ENCODE results near the gene ITPR2. TPM values are rescaled to one million over a fixed set of nuclear protein-coding genes. Genes with fewer than 3 reads are reported as not detected.

Gene ITPR2
- total and polyA plus RNA-seq, 4 donors: 11.7 to 93.3 (median 35.4) TPM

DNA sequence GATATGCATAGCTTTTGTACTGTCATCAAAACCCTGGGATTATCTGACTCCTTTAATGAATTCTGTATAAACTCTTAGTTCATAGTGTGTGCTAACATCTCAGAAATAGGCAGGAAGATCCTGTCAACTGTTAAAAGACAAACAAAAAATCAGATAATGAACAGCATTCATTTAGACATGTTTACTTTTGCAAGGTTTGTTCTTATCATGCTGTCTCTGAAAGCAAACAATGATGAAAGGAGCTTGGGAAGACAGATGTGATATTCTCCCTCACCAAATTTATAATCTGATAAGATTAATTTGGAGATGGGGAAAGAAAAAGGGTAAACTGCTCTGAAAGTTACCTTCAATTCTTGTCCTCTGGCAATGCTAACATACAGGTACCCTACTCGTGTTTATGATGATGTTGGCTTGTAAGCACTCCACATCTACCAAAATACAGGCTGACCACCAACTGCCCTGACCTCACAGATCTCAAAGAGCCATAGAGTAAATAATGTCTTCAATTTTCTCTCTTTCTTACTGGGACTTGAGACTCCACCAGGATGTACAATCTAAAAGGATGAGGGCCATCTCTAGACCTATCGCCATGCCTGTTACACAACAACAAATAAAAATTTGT is 403.8 kb downstream of the ITPR2 start:
- H3K9me3 ChIP-seq (ENCODE audit: control insufficient read depth in 4 of 4, low read length in 3 of 4): no peaks in the 10 kb centered on the region
- H3K9ac ChIP-seq (ENCODE audit: low read depth in 1 of 2, low read length in 2 of 2): no peak overlapping the region
- H3K4me1 ChIP-seq (ENCODE audit: control insufficient read depth in 4 of 4, insufficient read depth in 4 of 4, low read length in 3 of 4): peaks cover 2 to 9% (median 7%) of the 10 kb centered on the region in 4 donors
- no peak overlapping the region for H3K27ac ChIP-seq (ENCODE audit: low read depth in 1 of 2, low read length in 2 of 2)
- H3K4me3 ChIP-seq (ENCODE audit: low read depth in 1 of 3, low read length in 3 of 3): no peak overlapping the region
- TF ChIP-seq HNF4G (IDR thresholded peaks at IDR 0.05) (no peak), SP1 (IDR thresholded peaks at IDR 0.05) (no peak), REST (IDR thresholded peaks at IDR 0.05) (no peak), YY1 (IDR thresholded peaks at IDR 0.05) (no peak), RAD21 (IDR thresholded peaks at IDR 0.05) (no peak), EGR1 (IDR thresholded peaks at IDR 0.05; ENCODE audit: low read depth in 2 of 2) (no peak), FOXA2 (IDR thresholded peaks at IDR 0.05) (peak; percentile 82), NR2F2 (IDR thresholded peaks at IDR 0.05) (no peak), ATF3 (IDR thresholded peaks at IDR 0.05) (no peak), HNF4A (conservative IDR thresholded peaks at IDR 0.05) (peak; percentile 19 to 34), FOXA1 (IDR thresholded peaks at IDR 0.05) (peak; percentile 30), RXRA (IDR thresholded peaks at IDR 0.05) (peak in 1 of 2 donors; percentile 34), TAF1 (conservative IDR thresholded peaks at IDR 0.05) (no peak), GABPA (IDR thresholded peaks at IDR 0.05 in 1 of 2, conservative IDR thresholded peaks at IDR 0.05 in 1 of 2) (no peak), CTCF (IDR thresholded peaks at IDR 0.05; ENCODE audit: low read depth, low read length, missing input control) (no peak), JUND (IDR thresholded peaks at IDR 0.05) (no peak)
- TF ChIP-seq, protein P1, sequence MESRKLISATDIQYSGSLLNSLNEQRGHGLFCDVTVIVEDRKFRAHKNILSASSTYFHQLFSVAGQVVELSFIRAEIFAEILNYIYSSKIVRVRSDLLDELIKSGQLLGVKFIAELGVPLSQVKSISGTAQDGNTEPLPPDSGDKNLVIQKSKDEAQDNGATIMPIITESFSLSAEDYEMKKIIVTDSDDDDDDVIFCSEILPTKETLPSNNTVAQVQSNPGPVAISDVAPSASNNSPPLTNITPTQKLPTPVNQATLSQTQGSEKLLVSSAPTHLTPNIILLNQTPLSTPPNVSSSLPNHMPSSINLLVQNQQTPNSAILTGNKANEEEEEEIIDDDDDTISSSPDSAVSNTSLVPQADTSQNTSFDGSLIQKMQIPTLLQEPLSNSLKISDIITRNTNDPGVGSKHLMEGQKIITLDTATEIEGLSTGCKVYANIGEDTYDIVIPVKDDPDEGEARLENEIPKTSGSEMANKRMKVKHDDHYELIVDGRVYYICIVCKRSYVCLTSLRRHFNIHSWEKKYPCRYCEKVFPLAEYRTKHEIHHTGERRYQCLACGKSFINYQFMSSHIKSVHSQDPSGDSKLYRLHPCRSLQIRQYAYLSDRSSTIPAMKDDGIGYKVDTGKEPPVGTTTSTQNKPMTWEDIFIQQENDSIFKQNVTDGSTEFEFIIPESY (IDR thresholded peaks at IDR 0.05): no peak
- TF ChIP-seq, protein P2, sequence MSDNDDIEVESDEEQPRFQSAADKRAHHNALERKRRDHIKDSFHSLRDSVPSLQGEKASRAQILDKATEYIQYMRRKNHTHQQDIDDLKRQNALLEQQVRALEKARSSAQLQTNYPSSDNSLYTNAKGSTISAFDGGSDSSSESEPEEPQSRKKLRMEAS (IDR thresholded peaks at IDR 0.05): no peak
- WGBS: 51% methylated on average over 2 of the region's 2 CpGs
- peaks cover 0 to 9% (median 4%) of the 10 kb centered on the region in 4 donors for H3K36me3 ChIP-seq (ENCODE audit: control insufficient read depth in 4 of 4, insufficient read depth in 3 of 4, low read depth in 1 of 4, low read length in 3 of 4)
- no peaks in the 10 kb centered on the region for H3K27me3 ChIP-seq (ENCODE audit: control insufficient read depth in 4 of 4, insufficient read depth in 4 of 4, low read length in 3 of 4)
- no peak for DNase-seq (ENCODE audit: low spot score)
